Lower lobe of right lung (tissue), 2 donors: Measurements from ENCODE around the gene CEP43. TPM values are rescaled to one million over a fixed set of nuclear protein-coding genes. Genes with fewer than 3 reads are reported as not detected.

ENCODE experiments used
- ATAC-seq, 2 donors: fragments of 200-7000 bp; cut with Tn5 transposase; one replicate each; pipeline ENCODE4 v1.9.1; 2020 to 2022; ENCODE audit warnings: mild to moderate bottlenecking in 2 of 2, moderate library complexity in 2 of 2
- DNase-seq: peaks from one replicate; pipeline ENCODE4 v3.0.0-alpha.2; 2020
- H3K27ac ChIP-seq: fragments of 200-600 bp; one replicate; pipeline ENCODE4 v1.8.0; 2022
- H3K27me3 ChIP-seq: fragments of 200-600 bp; one replicate; pipeline ENCODE4 v1.8.0; 2022; ENCODE audit warnings: low read depth
- H3K36me3 ChIP-seq: fragments of 200-600 bp; one replicate; pipeline ENCODE4 v1.8.0; 2022; ENCODE audit warnings: mild to moderate bottlenecking
- H3K4me1 ChIP-seq: fragments of 200-600 bp; one replicate; pipeline ENCODE4 v1.8.0; 2022
- H3K4me3 ChIP-seq: fragments of 200-600 bp; one replicate; pipeline ENCODE4 v1.8.0; 2022; ENCODE audit warnings: mild to moderate bottlenecking
- H3K9me3 ChIP-seq: fragments of 200-600 bp; one replicate; pipeline ENCODE4 v1.8.0; 2022
- intact Hi-C: fragments of 100-400 bp; cut with DNase I; formaldehyde crosslinking; loops from one replicate; pipeline ENCODE4 v1.11.0; 2022
- total RNA-seq: library from RNA; stranded (reverse); fragmentation: NEBNext Ultra II Directional; extraction: Animal tissue kit (Norgen Biotek cat#: 25700); gene quantifications from one replicate; pipeline ENCODE4 v1.2.1, GENCODE V29; 2021
- TF ChIP-seq, protein P1 (sequence below): fragments of 200-600 bp; IDR thresholded peaks from one replicate; pipeline ENCODE4 v1.8.0; 2022; ENCODE audit warnings: antibody characterized with exemption, mild to moderate bottlenecking
- donor health status: DM: no; HTN: yes; CAD: no; lungs with severe emphysema.

The CEP43 gene
- total RNA-seq, 1 donor from 2014 or later: 13.3 TPM

DNA sequence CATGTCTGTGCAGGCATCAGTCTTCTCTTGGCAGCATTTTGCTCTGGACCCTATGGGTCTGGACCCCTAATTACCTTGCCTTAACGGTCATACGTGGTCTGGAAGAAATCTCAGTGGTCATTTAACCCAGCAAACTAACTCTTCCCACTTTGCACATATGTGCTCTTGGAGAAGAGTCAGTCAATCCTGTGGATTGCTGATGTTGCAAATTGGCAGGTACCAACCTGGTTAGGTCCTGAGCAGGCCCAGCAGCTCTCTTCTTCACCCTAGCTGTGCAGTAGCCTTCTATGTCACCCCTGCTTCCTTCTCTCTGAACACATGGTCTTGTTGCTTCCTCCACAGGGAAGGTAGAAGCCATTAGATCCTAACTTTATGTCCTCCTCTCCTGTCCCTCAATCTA lies 1.6 kb downstream of the CEP43 start:
- ATAC-seq (no peak), DNase-seq (no peak)
- TF ChIP-seq, protein P1, sequence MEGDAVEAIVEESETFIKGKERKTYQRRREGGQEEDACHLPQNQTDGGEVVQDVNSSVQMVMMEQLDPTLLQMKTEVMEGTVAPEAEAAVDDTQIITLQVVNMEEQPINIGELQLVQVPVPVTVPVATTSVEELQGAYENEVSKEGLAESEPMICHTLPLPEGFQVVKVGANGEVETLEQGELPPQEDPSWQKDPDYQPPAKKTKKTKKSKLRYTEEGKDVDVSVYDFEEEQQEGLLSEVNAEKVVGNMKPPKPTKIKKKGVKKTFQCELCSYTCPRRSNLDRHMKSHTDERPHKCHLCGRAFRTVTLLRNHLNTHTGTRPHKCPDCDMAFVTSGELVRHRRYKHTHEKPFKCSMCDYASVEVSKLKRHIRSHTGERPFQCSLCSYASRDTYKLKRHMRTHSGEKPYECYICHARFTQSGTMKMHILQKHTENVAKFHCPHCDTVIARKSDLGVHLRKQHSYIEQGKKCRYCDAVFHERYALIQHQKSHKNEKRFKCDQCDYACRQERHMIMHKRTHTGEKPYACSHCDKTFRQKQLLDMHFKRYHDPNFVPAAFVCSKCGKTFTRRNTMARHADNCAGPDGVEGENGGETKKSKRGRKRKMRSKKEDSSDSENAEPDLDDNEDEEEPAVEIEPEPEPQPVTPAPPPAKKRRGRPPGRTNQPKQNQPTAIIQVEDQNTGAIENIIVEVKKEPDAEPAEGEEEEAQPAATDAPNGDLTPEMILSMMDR: no peak
- peaks cover 14% of the 10 kb centered on the region for H3K36me3 ChIP-seq
- no peak overlapping the region for H3K4me3 ChIP-seq
- H3K27ac ChIP-seq: no peak overlapping the region
- peaks cover 23% of the 10 kb centered on the region for H3K4me1 ChIP-seq
- intact Hi-C loops: no loop called here
- H3K9me3 ChIP-seq: no peaks in the 10 kb centered on the region
- H3K27me3 ChIP-seq: no peaks in the 10 kb centered on the region

DNA sequence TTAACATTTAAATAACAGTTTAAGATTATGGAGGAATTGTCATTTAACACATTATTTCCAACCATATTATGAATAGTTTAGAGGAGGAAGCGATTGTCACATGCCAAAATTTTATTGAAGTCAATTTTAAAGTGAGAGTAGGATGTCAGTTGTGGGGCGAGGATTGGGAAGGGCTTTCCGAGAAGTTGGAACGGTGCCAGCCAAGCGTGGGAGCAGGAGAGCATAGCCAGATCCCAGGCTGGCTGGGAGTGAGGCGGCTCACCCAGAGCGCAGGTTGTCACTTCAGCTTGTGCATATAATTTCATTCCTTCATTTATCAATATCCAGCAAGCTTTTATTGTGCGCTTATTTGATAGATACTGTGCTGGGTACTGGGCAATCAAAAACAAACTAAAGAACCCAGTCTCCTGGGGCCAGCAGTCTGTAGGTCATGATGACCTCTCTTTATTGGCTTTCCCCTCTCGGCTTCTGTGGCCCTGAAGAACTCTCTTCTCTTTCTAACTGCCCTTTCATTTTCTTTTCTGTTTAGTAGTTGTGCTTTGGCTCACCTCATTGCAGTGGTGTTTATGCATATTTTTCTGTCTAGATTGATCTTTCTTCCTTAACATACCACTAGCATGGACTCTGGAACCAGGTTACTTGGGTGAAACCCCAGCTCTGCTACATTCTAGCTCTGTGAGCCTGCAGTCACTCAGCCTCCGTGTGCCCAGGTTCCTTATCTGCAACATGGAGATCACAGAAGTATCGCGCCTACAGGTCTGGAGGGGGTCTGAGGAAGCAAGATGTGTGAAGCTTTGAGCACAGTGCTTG lies 6.4 kb downstream of the CEP43 start:
- no peaks in the 10 kb centered on the region for H3K9me3 ChIP-seq
- TF ChIP-seq, protein P1: no peak
- H3K36me3 ChIP-seq: peaks cover 28% of the 10 kb centered on the region
- ATAC-seq (no peak), DNase-seq (no peak)
- H3K27me3 ChIP-seq: no peaks in the 10 kb centered on the region
- H3K4me3 ChIP-seq: no peak overlapping the region
- intact Hi-C loops: no loop called here
- H3K4me1 ChIP-seq: peaks cover 4% of the 10 kb centered on the region
- H3K27ac ChIP-seq: no peak overlapping the region

DNA sequence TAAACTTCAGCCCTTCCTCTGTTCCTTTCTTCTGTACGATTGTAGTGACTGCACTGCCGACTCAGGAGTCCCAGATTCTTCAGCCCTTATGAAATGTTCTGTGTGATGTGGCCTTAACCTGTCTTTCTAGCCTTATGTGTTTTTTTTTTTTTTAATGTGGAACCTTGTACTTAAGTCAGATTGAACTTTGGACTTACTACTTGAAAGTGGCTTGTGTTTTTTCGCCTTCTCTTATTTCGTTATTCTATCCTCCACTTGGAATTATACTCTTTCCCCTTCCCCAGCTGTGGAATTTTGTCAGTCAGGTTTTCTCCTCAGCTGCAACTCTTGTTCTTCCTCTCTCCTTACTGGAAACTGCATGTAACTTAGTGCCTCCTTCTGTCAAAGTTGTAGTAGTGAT lies 8.8 kb downstream of the CEP43 start:
- peaks cover 47% of the 10 kb centered on the region for H3K36me3 ChIP-seq
- H3K4me3 ChIP-seq: no peak overlapping the region
- H3K27ac ChIP-seq: no peak overlapping the region
- H3K9me3 ChIP-seq: no peaks in the 10 kb centered on the region
- H3K27me3 ChIP-seq: no peaks in the 10 kb centered on the region
- intact Hi-C loops: no loop called here
- H3K4me1 ChIP-seq: no peaks in the 10 kb centered on the region
- DNase-seq: no peak
- TF ChIP-seq, protein P1: no peak
- no peak for ATAC-seq

DNA sequence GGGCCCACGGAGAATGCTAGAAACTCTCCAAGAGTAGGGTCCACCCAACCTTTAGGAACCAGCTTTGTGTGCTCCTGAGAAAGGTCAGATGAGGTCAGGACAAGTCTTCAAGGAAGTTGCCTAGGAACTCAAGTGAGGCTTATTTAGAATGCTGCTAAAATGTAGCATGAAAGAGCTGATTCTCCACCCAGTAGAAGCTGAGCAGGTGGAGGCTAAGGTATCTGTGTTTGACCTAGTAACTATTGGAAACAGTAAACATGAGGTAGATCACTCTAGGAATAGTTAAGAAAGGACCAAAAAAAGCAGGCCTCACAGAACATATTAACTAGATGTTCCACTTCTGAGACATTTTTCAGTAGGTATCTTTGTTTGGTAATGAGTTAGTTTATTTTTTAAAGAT lies 13.9 kb downstream of the CEP43 start:
- no peak overlapping the region for H3K4me3 ChIP-seq
- intact Hi-C loops: no loop called here
- H3K27ac ChIP-seq: no peak overlapping the region
- H3K9me3 ChIP-seq: no peaks in the 10 kb centered on the region
- no peak for DNase-seq
- no peak for ATAC-seq
- H3K4me1 ChIP-seq: no peaks in the 10 kb centered on the region
- peaks cover 54% of the 10 kb centered on the region for H3K36me3 ChIP-seq
- TF ChIP-seq, protein P1: no peak
- no peaks in the 10 kb centered on the region for H3K27me3 ChIP-seq

DNA sequence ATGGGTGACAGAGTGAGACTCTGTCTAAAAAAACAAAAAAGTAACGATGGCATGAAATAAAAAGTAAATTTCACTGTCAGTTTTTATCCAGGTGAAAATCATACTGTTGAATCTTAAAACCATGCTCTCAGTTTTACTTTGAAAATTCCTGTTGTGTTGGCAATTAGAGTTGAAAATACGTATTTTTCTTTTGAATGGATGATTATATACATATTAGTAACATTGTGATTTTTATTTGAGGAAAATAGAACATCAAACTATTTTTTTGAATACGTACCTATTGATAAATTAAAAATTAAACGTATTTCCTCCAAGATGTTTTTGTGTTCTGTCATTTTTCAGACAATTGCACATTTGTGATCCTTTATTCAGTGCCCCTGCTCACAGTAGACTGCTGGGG lies 14.7 kb downstream of the CEP43 start:
- Histone ChIP-seq H3K36me3 (peaks cover 58% of the 10 kb centered on the region), H3K27ac (no peak overlapping the region), H3K4me1 (no peaks in the 10 kb centered on the region), H3K9me3 (no peaks in the 10 kb centered on the region), H3K4me3 (no peak overlapping the region), H3K27me3 (no peaks in the 10 kb centered on the region)
- ATAC-seq (no peak), DNase-seq (no peak)
- intact Hi-C loops: no loop called here
- TF ChIP-seq, protein P1: no peak
